Measurements from ENCODE around the gene SEC14L1.

- TF ChIP-seq CTCF (IDR thresholded peaks at IDR 0.05) = no peak
- no peak for TF ChIP-seq POLR2A (IDR thresholded peaks at IDR 0.05)
Observed at GRCh38 chr17:77246110-77247047, 105.6 kb downstream of the SEC14L1 start.
